Dermis microvascular lymphatic vessel endothelial cell (primary cell): ENCODE results near the gene CMTM4. TPM values are rescaled to one million over a fixed set of nuclear protein-coding genes. Genes with fewer than 3 reads are reported as not detected.
"Not testable (repeated sequence)": the region's sequence is repeated elsewhere in the genome, so short reads cannot be mapped to it uniquely, and the experiment has no call there.

Experiments used
- DNase-seq, 2 donors: peaks; one replicate each; pipeline versions ENCODE4 v3.0.0 to v3.0.0-alpha.2; 2010; ENCODE audit warnings: low read depth in 2 of 2
- total RNA-seq: library from RNA; depleted of rRNA; stranded (reverse); fragments of >200 nt; gene quantifications from 2 replicates; pipeline ENCODE4 v1.2.1, GENCODE V29; 2014

The CMTM4 gene
- total RNA-seq, 1 donor from 2014 or later: 9.4 TPM

DNA sequence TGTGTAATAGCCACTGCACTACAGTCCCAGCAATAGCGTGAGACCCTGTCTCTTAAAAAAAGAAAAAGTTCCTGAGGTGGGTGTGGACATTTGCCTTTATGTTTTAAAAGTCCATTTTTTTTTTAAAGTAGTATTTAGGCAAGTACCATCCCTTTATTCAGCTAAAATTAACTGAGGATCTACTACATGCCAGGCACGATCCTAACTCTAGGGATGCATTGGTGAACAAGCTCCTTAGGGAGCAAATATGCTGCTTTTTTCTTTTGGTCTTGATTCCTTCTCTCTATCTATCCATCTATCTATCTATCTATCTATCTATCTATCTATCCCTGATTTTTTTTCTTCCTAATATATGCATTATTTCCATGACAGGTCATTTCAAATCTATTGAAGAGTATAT, 47.4 kb downstream of the CMTM4 start:
- DNase-seq: no peak

DNA sequence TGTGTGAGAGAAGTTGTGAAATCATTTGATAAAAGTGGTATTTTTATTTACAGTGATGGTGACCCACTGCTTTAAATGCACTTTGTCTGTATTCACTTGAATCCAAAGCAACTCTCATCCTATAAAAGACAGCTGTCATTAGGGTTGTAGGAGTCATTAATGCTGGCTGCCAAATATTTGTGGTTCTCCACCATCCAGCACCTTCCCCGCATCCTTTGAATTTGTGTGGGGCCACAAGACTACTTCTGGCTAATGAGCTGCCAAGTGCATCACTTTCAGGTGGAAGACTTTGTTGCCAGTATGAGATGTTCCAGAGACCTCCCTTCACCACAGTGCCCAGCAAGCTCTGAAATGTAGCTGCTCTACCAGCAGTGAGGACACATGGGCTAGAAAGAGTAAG, 48.7 kb downstream of the CMTM4 start:
- DNase-seq: no peak

DNA sequence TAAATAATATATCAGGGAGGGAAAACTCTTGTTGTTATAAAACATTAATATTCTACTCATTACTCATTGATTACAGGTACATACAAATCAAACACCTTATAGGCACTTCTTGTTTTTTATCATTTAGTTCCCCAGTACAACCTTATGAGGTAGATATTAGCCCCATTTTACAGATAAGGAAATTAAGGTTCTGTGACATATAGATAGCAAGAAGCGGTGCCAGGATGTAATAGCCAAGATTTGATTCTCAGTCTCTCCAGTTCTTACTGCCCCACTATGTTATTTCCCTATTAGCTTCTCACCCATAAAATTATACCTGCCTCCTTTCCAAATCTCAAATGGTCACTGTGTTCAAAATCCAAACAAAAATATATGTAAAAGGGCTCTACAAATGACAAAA, 55.2 kb downstream of the CMTM4 start:
- no peak for DNase-seq

DNA sequence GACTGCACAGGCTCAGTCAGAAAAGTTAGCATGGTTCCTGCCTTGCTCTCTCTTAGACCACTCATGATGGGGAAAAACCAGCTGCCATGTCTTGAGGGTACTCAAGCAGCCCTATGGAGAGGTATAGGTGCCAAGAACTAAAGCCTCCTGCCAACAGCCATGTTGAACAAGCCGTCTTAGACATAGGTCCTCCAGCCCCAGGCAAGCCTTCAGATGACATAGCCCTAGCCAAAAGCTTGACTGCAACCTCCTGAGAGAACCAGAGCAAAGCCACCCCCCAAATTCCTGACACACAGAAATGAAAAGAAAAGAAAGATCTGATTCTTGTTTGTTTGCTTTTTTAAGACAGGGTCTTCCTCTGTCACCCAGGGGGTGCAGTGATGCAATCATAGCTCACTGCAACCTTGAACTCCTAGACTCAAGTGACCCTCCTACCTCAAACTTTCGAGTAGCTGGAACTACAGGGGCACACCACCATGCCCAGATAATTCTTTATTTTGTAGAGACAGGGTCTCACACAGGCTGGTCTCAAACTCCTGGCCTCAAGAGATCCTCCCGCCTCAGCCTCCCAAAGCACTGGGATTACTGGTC, 55.7 kb downstream of the CMTM4 start:
- no peak for DNase-seq

DNA sequence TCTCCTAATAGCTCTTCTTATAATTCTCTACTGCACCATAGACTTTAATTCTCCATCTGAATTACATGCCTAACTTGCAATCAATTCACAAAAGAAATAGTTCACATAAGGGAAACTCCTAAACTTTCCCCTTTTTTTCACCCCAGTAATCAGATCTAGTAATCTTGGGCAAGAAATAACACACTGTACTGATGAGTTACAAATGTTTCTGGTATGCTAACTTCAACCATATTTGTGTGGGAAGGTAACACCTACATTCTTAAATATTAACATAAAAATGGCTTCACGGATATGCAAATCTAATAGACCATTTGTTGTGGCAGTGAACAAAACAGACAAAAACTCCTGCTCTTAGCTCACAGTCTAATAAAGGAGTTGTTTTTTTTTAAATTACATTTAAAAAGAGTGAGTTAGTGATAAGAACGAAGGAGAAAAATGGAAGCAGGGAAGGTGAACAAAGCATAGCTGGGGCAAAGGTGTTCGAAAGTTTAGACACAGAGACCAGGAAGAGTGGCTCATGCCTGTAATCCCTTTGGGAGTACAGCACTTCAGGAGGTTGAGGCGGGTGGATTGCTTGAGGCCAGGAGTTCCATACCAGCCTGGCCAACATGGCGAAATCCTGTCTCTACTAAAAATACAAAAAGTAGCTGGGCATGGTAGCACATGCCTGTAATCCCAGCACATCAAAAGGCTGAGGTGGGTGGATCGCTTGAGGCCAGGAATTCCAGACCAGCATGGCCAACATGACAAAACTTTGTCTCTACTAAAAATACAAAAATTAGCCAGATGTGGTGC, 57.3 kb downstream of the CMTM4 start:
- DNase-seq: no peak

DNA sequence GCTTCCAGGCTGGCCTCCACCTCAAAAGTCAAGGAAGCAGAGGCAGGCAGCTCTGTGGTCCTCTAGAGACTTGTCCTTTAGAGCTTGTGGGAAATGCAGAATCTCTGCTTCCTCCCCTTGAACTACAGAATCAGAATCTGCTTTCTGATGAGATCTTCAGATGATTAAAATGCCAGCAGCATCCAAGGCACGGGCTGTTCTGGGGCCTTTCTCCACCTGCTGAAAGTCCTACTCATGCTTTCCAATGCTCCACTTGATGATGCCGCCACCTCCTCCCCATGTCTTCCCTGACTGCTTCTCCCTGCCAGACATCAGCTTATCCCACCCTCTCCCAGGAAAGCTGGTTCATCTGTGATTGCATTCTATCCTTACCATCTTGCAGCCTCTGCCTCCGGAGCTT, 58.7 kb downstream of the CMTM4 start:
- no peak for DNase-seq

DNA sequence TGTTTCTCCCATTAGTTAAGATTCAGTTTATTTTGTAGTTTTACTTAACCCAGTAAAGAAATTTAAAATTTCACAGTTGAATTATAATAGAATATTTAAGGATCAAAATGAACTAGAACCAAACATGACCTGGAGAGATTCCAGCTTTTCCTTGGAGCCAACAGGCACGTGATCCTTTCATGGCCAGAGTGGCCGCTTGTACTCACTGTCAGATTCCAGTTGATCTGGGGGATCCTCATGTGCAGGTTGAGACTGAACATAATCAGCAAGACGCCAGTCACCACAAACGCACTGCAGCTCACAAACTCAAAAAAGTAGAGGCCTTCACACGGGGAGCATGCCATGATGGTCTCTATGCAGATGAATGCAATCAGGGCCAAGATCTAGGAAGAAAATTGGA, 60.3 kb downstream of the CMTM4 start:
- DNase-seq: no peak

DNA sequence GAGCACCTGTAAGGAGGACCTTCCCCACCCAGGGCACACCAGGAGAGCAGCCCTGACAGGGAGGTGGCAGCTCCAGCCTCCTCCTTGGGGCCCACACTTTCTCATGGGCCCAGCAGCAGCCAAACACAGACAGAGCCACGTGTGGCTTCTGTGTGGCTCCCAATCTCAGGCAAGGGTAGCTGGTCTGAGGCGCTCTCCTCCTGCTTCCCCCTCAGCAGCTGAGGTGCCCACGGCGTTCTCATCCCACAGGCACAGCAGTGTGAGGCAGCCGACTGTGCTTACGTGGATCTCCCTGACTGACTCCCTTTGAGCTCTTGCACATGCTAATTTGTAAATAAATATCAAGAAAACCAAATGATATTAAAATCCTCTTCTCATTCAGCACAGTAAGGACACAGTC, 61.1 kb downstream of the CMTM4 start:
- DNase-seq: no peak

DNA sequence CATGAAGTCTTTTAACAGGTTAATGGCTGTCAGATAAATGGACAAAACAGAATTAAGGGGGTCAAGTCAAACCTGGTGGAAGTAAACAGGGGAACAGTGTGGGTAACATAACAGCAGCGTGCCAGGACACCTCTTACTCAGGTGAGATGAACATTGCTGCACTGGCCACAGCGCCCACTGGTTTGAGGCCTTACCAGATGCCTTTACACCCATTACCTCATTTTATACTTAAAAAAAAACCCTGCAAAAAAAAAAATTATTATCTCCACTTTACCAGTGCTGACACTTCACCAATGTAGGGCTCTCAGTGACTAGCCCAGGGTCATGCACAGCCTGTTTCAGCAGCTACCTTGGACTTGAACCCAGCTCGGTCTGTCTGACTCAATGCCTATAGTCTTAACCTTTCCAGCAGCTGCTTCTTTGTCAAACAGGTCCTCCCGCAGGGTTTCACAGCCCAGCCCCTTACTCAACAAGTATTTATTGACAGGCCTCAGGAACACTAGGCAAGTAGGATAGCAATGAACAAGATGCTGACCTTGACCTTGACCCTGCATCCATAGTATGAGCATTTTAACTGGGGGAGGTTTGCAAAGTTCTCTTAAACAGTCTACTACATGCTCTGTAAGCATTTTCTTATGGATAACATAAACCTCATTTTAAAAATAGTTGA, 61.9 kb downstream of the CMTM4 start:
- DNase-seq: no peak

DNA sequence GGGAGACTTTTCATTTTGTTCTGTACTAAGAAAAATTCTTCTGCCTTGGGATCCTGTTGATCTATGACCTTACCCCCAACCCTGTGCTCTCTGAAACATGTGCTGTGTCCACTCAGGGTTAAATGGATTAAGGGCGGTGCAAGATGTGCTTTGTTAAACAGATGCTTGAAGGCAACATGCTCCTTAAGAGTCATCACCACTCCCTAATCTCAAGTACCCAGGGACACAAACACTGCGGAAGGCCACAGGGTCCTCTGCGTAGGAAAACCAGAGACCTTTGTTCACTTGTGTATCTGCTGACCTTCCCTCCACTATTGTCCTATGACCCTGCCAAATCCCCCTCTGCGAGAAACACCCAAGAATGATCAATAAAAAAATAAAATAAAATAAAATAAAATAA, 65.0 kb downstream of the CMTM4 start:
- not testable (repeated sequence) for DNase-seq

DNA sequence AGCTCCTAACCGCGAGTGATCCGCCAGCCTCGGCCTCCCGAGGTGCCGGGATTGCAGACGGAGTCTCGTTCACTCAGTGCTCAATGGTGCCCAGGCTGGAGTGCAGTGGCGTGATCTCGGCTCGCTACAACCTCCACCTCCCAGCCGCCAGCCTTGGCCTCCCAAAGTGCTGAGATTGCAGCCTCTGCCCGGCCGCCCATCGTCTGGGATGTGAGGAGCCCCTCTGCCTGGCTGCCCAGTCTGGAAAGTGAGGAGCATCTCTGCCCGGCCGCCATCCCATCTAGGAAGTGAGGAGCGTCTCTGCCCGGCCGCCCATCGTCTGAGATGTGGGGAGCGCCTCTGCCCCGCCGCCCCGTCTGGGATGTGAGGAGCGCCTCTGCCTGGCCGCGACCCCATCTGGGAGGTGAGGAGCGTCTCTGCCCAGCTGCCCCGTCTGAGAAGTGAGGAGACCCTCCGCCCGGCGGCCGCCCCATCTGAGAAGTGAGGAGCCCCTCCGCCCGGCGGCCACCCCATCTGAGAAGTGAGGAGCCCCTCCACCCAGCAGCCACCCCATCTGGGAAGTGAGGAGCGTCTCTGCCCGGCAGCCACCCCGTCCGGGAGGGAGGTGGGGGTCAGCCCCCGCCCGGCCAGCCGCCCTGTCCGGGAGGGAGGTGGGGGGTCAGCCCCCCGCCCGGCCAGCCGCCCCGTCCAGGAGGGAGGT, 65.8 kb downstream of the CMTM4 start:
- not testable (repeated sequence) for DNase-seq

DNA sequence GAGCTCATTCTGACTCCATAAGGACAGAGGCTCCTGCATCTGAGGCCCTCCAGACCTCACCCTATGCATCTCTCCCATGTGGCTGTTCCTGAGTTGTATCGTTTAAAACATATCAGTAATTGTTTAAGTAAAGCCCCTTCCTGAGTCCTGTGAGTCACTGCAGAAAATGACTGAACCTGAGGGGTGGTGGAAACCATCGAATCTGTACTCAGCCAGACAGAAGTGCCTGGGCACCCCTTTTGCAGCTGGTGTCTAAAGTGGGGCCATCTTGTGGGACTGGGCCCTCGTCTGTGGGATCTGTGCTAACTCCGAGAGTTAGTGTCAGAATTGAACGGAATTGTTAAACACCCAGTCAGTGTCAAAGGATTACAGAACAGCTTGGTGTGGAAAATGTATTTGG, 66.7 kb downstream of the CMTM4 start:
- DNase-seq: no peak

DNA sequence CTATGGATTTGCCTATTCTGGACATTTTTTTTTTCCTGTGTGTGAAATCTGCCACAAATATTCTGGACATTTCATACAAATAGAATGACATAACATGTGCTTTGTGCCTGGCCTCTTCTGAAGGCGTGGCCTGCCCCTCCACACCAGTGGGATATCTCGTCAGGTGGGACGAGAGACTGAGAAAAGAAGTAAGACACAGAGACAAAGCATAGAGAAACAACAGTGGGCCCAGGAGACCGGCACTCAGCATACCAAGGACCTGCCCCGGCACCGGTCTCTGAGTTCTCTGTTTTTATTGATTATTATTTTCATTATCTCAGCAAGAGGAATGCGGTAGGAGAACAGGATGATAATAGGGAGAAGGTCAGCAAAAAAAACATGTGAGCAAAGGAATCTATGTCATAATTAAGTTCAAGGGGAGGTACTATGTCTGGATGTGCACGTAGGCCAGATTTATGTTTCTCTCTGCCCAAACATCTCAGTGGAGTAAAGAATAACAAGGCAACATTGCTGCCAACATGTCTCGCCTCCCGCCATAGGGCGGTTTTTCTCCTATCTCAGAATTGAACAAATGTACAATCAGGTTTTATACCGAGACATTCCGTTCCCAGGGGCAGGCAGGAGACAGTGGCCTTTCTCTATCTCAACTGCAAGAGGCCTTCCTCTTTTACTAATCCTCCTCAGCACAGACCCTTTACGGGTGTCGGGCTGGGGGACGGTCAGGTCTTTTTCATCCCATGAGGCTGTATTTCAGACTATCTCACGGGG, 68.7 kb downstream of the CMTM4 start:
- DNase-seq: not testable (repeated sequence)

DNA sequence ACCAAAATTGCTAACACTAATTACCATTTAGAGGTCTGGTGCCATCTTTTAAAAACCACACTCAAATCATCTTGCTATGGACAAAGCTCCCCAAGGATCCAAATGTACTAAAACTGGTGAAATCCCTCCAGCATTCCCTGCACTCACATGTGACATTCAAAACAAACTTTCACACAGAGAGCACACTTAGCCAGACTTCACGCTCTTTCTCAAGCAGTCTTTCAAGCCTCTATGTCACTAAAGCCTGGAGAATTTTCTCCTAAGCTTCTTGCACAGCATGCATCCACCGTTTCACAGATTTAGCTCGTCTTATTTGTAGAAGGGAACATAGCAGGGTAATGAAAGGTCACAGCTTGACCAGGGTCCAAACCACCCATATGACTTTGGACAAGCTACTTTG, 72.8 kb downstream of the CMTM4 start:
- DNase-seq: no peak

DNA sequence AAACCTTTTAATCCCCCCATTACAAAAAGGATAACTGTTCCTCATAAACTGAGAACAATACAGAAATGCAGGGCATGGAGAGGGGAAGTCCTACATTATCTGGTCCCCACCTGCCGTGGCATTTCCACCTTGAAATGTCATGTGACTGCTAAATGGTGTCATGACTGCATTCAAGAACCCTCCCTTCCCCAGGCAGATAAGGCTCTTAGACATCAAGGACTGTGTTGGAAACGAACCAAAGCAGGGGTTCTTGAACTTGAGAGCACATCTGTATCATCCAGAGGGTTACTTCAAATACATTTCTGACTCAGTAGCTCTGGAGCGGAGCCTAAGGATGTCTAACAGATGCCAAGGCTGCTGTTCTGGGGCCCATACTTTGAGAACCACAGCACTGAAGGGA, 73.7 kb downstream of the CMTM4 start:
- DNase-seq: no peak

DNA sequence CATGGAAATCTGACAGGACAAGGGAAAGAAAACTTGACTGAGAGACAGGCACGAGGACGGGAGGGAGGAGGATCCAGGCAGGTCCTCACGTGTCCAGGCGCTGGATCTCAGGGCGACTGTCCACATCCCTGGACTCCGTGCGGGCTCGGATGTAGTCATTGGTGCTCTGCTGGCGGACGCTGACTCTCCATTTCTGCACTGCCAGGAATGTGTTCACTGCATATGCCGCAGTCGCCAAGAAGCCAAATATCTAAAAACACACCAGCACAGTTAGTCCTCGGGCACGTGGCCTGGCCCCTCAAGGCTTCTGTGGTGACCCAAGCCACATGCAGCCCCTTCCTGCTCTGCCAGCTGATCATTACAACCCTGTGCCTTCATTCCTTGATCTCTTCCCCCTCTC, 74.6 kb downstream of the CMTM4 start:
- DNase-seq: no peak

DNA sequence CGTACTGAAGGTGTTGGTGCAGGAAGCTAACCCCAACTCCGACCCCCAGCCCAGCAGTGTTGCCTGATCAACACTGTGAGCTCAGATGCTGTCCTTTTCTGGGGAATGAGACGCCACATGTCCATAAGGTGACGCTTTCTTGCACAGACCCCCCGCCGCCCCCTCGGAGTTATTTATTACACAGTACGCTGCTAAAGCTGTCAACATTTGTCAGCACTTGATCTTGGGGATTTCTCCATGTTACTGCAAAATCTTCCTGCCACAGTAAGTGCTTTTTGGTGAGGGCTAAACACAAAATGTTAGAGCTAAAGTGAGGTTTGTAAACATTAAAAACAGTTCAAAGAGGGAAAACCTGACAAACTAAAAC, 76.1 kb downstream of the CMTM4 start:
- no peak for DNase-seq

DNA sequence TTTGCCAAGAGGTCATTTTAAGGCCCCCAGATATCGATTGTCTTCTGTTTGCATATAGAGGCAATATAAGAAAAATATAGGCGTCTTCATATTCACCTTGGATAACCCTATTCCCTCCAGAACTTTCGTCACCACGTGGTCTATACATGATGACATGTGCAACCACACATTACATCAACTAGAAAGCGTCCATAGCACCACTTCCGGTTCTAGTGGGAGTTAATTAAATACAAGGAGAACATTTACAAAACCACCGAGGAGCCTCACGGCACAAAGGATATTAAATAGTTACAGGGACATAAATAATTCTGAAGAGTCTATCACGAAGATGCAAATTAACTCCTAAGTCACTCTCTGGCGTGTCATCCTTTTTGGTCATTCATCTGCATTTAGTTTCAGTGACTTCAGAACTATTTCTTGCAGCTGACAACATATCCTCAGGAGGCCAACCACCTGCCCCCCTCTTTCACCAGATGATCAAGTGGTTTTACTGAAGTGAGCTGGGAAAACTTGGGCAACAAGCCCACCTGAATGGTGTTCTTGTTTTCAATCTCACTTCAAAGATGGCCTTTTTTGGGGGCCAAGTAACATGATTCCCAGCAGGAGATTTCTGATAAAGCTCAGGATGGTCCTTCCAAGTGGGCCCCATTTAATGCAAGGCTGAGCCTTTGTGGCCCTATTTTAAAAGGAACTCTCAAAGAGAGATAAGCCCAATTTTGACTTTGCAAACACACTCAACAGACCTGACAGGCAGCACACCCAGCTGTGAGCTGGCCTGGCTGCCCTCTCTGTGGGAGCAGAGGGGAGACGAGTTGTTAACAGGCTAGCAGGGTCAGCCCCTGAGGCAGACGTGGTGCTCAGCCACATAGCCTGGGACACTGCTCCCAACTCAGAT, 76.8 kb downstream of the CMTM4 start:
- DNase-seq: no peak

DNA sequence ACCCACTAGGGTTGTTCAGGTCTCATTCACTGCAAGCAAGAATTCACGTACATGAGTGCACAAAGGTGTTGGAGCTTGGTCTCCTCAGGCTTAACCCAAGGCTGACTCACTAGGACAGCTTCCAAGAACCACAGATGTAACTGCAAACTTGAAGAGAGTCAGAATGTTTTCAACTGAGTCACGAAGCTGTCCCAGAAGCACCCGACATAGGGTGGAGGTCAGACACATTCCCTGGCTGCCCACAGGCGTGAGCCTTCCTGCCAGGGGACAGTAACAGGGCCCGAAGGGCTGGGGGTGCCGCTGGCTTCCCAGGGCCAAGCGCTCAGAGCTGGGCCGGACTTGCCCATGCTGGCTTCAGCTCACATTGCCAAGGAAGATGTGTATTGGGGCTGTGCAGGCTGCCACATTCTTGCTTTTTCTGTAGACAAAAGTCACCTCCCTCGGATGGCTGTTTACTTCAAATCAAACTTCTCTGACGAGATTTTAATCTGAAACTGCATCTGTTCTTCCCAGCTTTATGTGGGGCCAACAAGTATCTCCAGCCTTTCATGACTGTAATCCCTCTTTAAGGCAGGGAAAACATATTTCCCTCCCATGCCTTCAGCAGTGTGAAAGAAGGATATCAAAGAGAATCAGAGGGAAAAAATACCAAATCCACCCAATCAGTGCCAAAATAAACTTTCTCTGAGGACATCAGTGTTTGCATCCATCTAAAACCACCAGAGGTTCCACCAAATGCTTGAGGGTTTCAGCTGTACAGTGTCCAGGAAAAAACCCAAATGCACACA, 77.8 kb downstream of the CMTM4 start:
- DNase-seq: peak in 1 of 2 donors; percentile 67

DNA sequence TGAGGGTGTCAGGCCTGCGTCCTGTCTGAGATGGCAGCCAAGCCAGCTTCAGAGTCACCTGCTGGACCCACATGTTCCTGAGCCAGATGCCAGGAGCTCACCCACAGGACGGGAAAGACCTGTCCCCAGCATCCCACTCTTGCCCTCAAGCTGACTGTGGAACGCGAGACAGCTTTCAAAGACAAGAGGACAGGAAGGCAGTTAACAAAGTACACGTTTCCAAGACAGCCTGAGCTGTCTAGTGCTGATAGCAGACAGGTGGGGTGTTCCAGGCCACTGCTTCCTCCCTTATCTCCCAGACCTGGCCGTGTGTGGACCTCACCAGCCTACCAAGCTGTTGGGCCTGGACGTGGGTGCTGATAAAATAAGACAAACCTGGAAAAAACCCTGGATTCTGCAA, 78.8 kb downstream of the CMTM4 start:
- DNase-seq: no peak
